GM19240 (cell line): ENCODE measurements around the gene ATF7IP2.
"Not testable (repeated sequence)": the region's sequence is repeated elsewhere in the genome, so short reads cannot be mapped to it uniquely, and the experiment has no call there.

Experiments
- DNase-seq: peaks from one replicate; pipeline ENCODE4 v3.0.0; 2011; ENCODE audit warnings: low spot score; ENCODE audit not compliant: insufficient read length

ATF7IP2 gene

DNA sequence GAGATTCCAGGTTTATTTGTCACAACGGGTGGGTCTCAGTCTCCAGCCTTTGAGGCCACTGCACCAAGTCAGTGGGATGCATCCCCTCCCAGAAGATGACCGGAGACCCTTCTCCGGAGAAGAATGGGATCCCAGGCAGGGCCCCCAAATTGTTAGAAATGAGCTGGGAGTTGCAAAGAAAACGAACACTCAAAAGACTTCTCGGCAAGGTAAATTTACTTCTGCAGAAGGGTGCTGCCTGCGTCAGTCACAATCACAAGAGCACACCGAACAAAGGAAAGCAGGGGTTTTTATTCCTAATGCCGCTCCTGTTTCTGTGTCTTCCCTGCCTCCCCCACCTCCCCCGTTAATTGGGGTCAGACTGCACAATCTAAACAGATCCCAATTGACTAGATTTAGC, 61.4 kb downstream of the ATF7IP2 start:
- DNase-seq: no peak

DNA sequence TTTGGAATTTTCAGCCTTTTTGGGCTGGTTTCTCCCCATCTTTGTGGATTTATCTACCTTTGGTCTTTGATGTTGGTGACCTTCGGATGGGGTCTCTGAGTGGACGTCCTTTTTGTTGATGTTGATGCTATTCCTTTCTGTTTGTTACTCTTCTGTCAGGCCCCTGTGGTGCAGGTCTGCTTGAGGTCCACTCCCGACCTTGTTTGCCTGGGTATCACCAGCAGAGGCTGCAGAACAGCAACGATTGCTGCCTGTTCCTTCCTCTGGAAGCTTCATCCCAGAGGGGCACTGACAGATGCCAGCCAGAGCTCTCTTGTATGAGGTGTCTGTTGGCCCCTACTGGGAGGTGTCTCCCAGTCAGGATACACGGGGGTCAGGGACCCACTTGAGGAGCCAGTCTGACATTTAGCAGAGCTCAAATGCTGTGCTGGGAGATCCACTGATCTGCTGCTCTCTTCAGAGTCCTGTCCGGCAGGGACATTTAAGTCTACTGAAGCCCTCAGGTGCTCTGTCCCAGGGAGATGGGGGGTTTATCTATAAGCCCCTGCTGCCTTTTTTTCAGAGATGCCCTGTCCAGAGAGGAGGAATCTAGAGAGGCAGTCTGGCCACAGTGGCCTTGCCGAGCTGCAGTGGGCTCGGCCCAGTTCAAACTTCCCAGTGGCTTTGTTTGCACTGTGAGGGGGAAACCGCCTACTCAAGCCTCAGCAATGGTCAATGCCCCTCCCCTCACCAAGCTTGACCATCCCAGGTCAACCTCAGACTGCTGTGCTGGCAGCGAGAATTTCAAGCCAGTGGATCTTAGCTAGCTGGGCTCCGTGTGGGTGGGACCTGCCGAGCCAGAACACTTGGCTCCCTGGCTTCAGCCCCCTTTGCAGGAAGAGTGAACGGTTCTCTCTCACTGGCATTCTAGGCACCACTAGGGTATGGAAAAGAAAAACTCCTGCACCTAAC, 66.6 kb downstream of the ATF7IP2 start:
- not testable (repeated sequence) for DNase-seq

DNA sequence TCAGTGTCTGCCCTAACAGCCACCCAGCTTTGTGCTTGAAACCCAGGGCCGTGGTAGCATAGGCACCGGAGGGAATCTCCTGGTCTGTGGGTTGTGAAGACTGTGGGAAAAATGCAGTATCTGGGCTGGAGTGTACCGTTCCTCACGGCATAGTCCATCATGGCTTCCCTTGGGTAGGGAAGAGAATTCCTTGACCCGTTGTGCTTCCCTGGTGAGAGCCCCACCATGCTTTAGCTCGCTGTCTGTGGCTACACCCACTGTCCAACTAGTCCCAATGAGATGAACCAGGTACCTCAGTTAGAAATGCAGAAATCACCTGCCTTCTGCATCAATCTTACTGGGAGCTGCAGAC, 67.3 kb downstream of the ATF7IP2 start:
- DNase-seq: no peak

DNA sequence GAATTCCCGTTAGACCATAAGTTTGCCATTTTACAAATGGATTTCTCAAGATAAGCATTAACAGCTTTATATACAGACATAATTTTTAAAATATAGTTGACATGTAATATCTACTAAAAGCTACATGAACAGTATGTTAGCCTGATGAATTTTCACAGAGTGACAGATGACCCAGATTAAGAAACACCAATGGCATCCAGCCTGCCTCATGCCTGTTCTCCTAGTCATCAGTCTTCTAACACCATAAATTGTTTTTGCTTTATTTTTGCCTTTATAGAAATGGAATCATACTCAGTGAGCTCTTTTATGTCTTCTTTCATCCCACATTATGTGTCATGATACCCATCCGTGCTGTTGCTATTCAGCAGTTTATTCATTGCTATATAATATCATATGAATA, 80.0 kb downstream of the ATF7IP2 start:
- no peak for DNase-seq

DNA sequence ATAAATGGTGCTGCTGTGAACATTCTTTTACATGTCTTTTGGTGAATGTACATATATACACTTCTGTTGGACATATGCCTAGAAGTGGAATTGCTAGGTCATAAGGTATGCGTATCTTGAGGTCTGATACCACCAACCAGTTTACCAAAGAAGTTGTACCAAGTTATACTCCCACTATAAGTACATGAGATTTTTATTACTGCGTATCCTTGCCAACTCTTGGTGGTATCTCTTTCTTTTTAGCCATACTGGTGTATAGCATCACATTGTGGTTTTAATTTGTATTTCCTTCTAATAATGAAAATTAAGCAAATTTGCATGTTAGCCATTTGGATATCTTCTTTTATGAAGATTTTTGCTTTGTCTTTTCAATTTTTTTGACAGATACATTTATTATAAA, 80.5 kb downstream of the ATF7IP2 start:
- no peak for DNase-seq

DNA sequence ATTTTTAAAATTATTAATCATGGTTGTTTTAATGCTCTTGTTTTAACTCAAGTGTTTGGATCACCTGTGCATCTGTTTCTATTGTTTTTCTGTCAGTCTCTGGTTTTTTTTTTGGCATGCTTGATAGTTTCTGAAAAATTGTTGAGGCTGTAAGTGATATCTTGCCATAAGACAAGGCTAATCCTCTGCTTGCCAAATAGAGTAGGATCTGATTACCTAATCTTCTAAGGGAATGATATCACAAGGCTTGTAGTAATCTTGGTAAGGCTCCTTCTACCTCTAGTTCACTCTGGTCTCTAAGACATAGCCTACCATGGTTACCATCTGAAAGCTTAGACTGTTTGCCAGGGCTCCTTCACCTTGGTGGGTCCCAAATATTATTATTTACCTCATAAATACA, 81.0 kb downstream of the ATF7IP2 start:
- no peak for DNase-seq

DNA sequence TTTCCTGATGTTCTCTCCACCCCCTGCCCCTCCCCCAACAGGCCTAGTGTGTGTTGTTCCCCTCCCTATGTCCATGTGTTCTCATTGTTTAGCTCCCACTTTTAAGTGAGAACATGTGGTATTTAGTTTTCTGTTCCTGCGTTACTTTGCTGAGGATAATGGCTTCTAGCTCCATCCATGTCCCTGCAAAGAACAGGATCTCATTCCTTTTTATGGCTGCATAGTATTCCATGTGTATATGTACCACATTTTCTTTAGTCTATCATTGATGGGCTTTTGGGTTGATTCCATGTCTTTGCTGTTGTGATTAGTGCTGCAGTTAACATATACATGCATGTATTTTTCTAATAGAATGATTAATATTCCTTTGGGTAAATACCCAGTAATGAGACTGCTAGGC, 90.8 kb downstream of the ATF7IP2 start:
- not testable (repeated sequence) for DNase-seq

DNA sequence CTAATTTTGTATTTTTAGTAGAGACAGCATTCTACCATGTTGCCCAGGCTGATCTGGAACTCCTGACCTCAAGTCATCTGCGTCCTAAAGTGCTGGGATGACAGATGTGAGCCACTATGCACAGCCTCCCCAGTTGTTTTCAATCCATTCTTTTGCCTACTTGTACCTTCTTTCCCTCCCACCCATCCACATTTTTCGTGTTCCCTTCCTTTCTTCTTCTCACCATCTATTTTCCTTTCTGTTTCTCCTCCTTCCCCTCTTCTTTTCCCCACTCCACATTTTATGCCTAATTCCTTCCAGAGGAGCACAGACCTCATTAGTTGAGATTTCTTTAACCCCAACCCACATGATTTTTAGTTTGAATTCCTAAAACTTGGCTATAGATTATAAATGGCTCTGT, 94.3 kb downstream of the ATF7IP2 start:
- no peak for DNase-seq

DNA sequence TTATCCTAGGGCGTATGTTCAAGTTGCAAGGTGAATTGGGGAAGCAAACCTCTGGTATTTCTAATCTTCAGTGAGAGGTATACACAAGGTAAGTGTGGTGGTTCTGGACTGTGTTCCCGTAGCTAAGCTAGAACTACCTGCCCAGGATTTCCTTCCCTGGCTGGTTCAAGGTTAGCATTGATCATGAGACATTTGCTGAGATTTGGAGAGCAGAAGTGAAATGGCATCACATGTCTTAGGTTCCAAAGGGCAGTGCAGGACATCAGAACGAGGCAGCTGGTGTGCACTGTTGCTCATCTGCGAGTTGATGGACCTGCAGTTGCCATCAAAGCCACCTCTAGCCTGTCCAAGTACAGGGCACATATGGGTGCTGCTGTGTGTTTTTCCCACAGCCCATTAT, 99.3 kb downstream of the ATF7IP2 start:
- DNase-seq: no peak

DNA sequence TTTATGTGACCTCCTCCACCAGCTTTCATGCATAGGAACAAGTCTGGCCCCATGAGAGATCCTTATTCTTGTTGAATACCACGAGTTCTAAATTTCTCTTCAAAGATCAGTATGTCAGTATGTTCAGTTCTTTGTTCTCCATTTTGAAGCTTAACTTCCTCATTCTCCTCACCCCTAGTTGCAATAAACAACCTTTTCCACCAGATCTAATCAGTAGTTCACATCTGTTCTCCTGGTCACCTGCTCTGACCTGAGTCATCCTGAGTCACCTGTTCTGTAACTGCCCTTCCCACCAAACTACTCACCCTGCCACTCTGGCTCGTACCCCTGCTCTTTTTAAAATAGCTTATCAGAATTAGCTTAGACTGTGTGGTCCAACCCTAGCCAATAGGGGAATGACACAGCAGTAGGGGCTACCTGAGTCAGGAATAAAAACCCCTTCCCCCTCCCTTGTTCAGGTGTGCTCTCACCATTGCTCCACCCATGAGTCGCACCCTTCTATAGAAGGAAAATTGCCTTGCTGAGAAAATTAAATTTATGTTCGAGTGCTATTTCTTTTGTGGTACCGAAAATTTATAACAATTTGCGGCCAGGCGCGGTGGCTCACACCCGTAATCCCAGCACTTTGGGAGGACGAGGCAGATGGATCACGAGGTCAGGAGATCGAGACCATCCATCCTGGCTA, 100.0 kb downstream of the ATF7IP2 start:
- no peak for DNase-seq

DNA sequence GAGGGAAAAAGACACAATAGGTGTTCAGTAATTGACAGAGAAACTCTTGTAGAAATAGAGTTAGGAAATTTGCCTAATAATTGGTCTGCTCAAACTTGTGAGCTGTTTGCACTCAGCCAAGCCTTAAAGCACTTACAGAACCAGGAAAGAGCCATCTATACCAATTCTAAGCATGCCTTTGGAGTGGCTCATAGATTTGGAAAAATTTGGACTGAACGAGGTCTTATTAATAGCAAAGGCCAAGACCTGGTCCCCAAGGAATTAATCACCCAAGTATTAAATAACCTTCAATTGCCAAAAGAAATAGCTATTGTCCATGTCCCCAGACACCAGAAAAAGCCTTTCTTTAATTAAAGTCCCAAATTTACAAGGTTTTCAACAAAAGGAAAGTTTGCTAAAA, 104.3 kb downstream of the ATF7IP2 start:
- no peak for DNase-seq

DNA sequence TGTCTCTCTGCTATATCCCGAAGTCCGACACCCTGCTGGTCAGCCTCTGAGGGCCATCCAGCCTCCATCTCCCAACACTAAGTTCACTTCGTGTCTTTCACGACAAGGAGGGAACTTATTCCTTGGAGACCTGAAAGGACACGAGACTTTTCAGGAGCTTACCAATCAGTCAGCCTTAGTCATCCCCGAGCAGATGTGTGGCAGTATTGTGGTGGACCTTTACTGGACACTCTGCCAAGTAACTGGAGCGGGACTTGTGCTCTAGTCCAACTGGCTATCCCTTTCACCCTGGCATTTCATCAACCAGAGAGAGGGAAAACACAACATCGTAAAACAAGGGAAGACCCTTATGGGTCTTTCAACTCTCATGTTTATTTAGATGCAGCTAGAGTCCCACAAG, 107.4 kb downstream of the ATF7IP2 start:
- no peak for DNase-seq

DNA sequence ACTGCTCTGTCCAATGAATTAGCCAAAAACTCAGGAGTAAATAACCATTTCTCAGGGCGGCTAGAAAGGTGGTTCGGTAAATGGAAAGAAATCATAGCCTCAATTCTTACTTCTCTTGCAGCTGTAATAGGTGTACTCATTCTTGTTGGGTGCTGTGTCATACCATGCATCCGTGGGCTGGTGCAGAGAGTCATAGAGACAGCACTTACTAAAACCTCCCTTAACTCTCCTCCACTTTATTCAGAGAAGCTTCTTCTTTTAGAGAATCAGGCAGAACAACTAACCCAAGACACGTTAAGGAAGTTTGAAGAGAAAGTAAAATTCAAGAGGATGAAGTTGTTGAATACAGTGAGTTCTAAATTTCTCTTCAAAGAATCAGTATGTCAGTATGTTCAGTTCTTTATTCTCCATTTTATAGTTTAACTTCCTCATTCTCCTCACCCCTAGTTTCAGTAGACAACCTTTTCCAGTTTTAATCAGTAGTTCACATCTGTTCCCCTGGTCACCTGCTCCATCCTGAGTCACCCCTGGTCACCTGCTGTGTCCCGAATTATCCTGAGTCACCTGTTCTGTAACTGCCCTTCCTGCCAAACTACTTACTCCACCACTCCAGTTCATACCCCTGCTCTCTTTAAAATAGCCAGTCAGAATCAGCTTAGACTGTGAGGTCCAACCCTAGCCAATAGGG, 108.6 kb downstream of the ATF7IP2 start:
- DNase-seq: no peak

DNA sequence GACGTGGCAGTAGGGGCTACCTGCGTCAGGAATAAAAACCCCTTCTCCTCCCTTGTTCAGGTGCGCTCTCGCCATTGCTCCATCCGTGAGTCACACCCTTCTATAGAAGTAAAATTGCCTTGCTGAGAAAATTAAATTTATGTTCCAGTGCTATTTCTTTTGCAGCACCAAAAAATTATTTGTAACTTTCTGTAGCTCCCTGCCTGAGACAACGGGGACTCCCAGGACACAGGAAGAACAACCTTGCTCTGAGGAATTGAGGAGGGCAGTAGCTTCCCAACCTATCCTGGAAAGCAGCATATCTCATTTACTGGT, 109.1 kb downstream of the ATF7IP2 start:
- no peak for DNase-seq

DNA sequence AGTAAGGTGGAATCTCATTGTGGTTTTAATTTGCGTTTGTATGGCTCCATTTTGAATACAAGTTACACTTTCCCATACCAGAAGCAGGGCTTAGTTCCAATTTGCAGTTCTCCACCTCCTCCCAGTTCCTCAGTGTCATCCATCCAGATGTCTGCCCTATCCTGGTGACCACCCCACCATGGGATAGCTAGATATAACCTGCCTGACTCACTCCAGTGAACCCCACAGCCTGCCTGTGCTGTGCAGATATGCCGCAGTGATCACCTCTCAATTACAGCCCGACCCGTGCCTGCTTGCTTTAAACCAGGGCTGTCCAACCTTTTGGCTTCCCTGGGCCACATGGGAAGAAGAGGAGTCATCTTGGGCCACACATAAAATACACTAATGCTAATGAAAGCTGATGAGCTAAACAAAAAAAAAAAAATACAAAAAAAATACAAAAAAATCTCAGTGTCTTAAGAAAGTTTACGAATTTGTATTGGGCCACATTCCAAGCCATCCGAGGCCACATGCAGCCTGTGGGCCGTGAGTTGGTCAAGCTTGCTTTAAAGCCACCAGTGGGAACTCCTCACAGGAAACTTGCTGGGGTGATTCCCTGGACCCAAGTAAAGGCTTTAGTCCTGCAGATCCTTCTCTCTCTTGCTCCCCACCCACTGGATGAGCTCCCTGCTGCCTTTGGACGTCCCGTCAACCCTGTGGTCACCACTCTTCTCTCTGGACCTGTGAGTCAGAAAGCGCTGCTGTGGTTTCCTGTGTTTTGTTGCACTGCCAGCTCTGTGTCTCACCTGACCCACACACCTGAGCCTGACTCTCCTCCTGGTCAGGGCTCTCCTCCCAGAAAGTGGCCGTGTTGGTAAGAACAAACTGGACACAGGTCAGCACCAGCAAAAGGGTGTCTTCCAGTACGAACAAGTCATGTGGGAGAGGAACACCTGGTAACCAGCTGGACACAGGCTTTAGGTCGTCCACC, 111.6 kb downstream of the ATF7IP2 start:
- no peak for DNase-seq

DNA sequence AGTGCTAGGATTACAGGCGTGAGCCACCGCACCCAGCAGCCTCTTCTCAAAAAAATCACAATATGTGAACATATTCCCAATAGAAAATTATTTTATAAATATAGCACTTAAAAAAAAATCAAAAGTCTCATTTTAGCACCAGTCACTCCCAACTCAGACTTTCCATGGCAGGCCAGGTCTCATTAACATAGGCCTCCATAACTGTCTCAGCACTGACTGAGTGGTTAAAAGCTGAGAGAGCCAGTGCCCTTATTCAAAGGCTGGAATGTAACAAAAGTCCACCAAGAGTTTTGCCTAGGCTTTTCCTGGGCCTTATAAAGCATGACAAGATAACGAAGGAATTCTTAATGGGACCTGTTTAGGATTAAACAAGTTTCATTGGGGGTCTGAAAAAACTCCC, 114.7 kb downstream of the ATF7IP2 start:
- no peak for DNase-seq

DNA sequence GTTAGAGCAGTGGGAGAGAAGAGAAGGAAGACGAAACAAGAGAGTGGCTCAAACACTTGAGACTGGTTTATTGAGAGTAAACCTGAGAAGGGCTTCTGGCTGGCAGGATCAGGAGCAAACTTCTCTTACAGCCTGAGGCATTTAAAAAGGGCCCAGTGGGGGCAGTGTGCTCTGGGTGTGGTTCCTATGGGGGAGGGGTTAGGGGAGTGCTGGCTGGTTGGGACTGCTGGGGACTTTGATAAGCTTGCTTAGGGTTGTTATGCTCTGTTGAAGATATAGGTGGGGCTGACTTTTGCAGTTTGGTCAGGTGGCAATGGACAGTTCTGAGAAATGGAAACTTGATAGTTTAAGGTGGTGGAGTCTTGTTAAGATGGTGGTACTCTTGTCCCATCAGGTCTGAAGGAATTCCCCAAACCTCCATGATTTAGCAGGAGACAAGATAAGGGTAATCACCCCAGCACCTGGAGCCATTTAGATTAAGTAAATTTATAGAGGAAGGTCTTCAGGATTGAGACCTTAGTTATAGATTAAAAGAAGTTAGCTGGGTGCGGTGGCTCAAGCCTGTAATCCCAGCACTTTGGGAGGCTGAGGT, 115.3 kb downstream of the ATF7IP2 start:
- no peak for DNase-seq

DNA sequence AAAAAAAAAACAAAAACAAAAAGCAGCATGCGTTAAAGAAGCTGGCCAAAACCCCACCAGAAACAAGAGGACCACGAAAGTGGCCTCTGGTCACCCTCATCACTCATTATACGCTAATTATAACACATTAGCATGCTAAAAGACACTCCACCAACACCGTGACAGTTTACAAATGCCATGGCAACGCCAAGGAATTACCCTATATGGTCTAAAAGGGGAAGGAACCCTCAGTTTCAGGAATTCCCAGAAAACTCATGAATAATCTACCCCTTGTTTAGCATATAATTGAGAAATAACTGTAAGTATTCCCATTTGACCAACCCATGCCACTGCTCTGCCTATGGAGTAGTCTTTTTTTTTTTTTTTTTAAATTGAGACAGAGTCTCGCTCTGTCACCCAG, 116.9 kb downstream of the ATF7IP2 start:
- no peak for DNase-seq

DNA sequence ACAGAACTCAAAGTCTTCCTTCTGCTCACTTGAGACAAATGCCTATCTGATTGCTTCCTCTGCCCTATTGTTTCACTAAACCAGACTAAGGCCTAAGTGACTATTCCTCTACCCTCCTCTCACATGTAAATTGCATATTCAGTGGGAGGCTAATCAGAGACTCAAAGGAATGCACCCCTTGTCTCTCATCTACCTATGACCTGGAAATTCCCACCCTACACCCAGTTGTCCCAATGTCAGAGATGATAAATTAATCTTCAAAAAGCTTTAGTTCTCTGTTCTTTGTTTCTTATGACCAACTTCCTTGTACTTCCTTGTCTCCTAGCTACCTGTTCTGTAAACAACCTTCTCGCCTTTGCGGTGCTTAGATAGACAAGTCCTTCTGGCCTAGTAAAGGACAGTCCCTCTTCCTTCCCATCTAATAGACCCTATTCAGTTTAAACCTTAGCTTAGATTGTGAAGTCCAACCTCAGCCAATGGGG, 118.6 kb downstream of the ATF7IP2 start:
- no peak for DNase-seq

DNA sequence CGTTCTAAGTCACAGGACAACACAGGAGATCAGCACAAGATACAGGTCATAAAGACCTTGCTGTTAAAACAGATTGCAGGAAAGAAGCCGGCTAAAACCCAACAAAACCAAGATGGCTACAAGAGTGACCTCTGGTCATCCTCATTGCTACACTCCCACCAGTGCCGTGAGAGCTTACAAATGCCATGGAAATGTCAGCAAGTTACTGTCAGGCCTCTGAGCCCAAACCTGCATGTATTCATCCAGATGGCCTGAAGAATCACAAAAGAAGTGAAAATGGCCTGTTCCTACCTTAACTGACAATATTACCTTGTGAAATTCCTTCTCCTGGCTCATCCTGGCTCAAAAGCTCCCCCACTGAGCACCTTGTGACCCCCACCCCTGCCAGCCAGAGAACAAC, 119.4 kb downstream of the ATF7IP2 start:
- DNase-seq: not testable (repeated sequence)

DNA sequence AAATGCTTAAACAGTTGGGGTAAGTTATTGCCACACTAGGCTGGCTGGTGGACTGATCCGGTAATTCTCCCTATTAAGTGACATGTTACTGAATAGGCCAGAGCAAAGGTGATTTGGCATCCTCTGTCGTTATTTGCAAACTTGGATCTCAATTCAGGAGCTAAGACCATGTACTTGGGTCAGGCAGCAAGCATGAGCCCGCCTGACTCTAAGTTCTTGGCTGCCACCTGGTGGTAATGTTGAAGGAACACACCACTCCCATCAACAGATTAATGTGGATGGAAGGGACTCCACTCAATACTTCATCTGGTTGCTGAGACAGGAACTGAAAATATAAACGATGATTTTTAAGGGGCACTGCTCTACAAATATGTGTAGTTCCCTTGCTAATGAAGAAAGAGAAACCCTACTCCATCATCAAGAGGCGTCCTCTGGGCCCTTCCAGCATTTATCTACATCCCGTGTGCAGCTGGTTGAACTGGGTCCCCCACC, 123.7 kb downstream of the ATF7IP2 start:
- peak; percentile 69 for DNase-seq
